Measurements from ENCODE around the gene FTO. TPM values are rescaled to one million over a fixed set of nuclear protein-coding genes. Genes with fewer than 3 reads are reported as not detected.

Gene FTO
- total and polyA plus RNA-seq, 3 donors from 2014 or later: 32.4 to 64.7 (median 50.3) TPM

- 94 to 99% methylated on average over 3 of the region's 3 CpGs for WGBS, 2 donors
- Histone ChIP-seq H3K9me3 (no peaks in the 10 kb centered on the region), H3K4me1 (no peaks in the 10 kb centered on the region), H3K27ac (no peak overlapping the region), H3K27me3 (no peaks in the 10 kb centered on the region), H3K4me3 (no peak overlapping the region), H3K36me3 (ENCODE audit: low read depth, missing control alignments) (no peaks in the 10 kb centered on the region)
- no peak for DNase-seq
- TF ChIP-seq POLR2A (IDR thresholded peaks at IDR 0.05) (no peak), CTCF (IDR thresholded peaks at IDR 0.05) (no peak)
- intact Hi-C loops (cut with DNase I; ENCODE audit: low total_unique reads): no loop called here
Measured at GRCh38 chr16:53948734-53949430, 244.9 kb downstream of the FTO start.

GRCh38 chr16:53949715-53950410, 245.9 kb downstream of the FTO start:
- DNase-seq: no peak
- Histone ChIP-seq H3K27me3 (no peaks in the 10 kb centered on the region), H3K4me3 (no peak overlapping the region), H3K27ac (no peak overlapping the region), H3K9me3 (no peaks in the 10 kb centered on the region), H3K4me1 (no peaks in the 10 kb centered on the region), H3K36me3 (ENCODE audit: low read depth, missing control alignments) (no peaks in the 10 kb centered on the region)
- intact Hi-C loops (cut with DNase I; ENCODE audit: low total_unique reads): no loop called here
- TF ChIP-seq POLR2A (IDR thresholded peaks at IDR 0.05) (no peak), CTCF (IDR thresholded peaks at IDR 0.05) (no peak)
- WGBS, 2 donors: 88 to 91% methylated on average over 6 of the region's 6 CpGs

- H3K36me3 ChIP-seq (ENCODE audit: low read depth, missing control alignments): no peaks in the 10 kb centered on the region
- no peak for DNase-seq
- TF ChIP-seq CTCF (IDR thresholded peaks at IDR 0.05): no peak
- H3K27ac ChIP-seq: no peak overlapping the region
- intact Hi-C loops (cut with DNase I; ENCODE audit: low total_unique reads): no loop called here
- no peak overlapping the region for H3K4me3 ChIP-seq
- no peaks in the 10 kb centered on the region for H3K27me3 ChIP-seq
- no peaks in the 10 kb centered on the region for H3K4me1 ChIP-seq
- H3K9me3 ChIP-seq: no peaks in the 10 kb centered on the region
- WGBS, 2 donors: 88 to 91% methylated on average over 5 of the region's 5 CpGs
Measured at GRCh38 chr16:53950677-53951076, 246.7 kb downstream of the FTO start.

GRCh38 chr16:53952215-53953208, 248.6 kb downstream of the FTO start:
- Histone ChIP-seq H3K9me3 (no peaks in the 10 kb centered on the region), H3K27me3 (no peaks in the 10 kb centered on the region), H3K4me3 (no peak overlapping the region), H3K36me3 (ENCODE audit: low read depth, missing control alignments) (no peaks in the 10 kb centered on the region), H3K4me1 (no peaks in the 10 kb centered on the region), H3K27ac (no peak overlapping the region)
- TF ChIP-seq POLR2A (IDR thresholded peaks at IDR 0.05) (no peak), CTCF (IDR thresholded peaks at IDR 0.05) (no peak)
- WGBS, 2 donors: 77 to 85% methylated on average over 7 of the region's 7 CpGs
- intact Hi-C loops (cut with DNase I; ENCODE audit: low total_unique reads): no loop called here
- DNase-seq: no peak

Measured in testis (tissue), 3 donors.